Astrocyte of the cerebellum (primary cell): Measurements from ENCODE around the gene FUCA2.

Experiments
- DNase-seq: peaks from one replicate; pipeline ENCODE4 v3.0.0-alpha.2; 2011; ENCODE audit warnings: low read depth
- H3K4me3 ChIP-seq: 2 replicates; pipeline ENCODE4 v1.5.1; 2011; ENCODE audit warnings: mild to moderate bottlenecking, low read depth, low read length, moderate library complexity
- in situ Hi-C: cut with HindIII; loops from 2 replicates; pipeline ENCODE4 v1.10.0; 2017; ENCODE audit warnings: low sequenced_read_pairs
- TF ChIP-seq, protein P1 (sequence below): IDR thresholded peaks from 2 replicates; pipeline ENCODE4 v1.5.1; 2012; ENCODE audit warnings: low read length, low read depth, moderate library complexity, mild to moderate bottlenecking; ENCODE audit errors: missing control alignments

Gene FUCA2

DNA sequence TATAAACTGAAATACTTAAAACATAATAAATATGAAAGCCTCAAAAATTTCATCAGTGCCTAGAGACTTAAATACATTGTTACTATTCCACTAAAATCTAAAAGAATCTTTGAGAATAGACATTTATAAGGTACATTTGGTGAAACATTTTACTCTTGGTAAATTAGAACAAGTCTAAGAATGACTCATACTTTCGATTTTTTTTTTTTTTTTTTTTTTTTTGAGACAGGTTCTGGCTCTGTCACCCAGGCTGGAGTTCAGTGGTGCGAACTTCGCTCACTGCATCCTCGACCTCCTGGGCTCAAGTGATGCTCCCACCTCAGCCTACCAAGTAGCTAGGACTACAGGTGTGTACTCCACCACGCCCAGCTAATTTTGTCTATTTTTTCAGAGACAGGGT lies 6.4 kb downstream of the FUCA2 start:
- in situ Hi-C loops: no loop called here
- DNase-seq: no peak

DNA sequence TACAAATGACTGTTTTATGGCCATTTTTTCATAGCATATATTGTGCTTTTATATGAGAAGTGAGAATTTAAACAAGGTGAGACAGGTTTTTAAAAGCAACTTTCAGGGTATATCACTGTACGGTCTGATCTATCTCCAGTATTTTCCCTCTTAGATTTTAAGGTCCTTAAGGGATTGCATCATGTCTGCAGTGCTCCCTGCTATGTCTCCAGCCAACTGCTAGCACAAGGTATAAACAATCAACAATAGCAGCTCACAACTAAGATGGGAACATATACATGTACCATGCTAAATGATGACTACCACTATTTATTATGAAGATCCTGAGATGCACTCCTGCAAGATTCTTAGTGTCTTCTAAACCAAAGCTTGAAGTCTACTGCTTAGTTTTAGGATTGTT lies 7.2 kb downstream of the FUCA2 start:
- in situ Hi-C loops: no loop called here
- no peak for DNase-seq
- TF ChIP-seq, protein P1, sequence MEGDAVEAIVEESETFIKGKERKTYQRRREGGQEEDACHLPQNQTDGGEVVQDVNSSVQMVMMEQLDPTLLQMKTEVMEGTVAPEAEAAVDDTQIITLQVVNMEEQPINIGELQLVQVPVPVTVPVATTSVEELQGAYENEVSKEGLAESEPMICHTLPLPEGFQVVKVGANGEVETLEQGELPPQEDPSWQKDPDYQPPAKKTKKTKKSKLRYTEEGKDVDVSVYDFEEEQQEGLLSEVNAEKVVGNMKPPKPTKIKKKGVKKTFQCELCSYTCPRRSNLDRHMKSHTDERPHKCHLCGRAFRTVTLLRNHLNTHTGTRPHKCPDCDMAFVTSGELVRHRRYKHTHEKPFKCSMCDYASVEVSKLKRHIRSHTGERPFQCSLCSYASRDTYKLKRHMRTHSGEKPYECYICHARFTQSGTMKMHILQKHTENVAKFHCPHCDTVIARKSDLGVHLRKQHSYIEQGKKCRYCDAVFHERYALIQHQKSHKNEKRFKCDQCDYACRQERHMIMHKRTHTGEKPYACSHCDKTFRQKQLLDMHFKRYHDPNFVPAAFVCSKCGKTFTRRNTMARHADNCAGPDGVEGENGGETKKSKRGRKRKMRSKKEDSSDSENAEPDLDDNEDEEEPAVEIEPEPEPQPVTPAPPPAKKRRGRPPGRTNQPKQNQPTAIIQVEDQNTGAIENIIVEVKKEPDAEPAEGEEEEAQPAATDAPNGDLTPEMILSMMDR: no peak
- no peak overlapping the region for H3K4me3 ChIP-seq

More for the DNA sequence above, 6.4 kb downstream of the FUCA2 start:
- H3K4me3 ChIP-seq: no peak overlapping the region
- TF ChIP-seq, protein P1: no peak

DNA sequence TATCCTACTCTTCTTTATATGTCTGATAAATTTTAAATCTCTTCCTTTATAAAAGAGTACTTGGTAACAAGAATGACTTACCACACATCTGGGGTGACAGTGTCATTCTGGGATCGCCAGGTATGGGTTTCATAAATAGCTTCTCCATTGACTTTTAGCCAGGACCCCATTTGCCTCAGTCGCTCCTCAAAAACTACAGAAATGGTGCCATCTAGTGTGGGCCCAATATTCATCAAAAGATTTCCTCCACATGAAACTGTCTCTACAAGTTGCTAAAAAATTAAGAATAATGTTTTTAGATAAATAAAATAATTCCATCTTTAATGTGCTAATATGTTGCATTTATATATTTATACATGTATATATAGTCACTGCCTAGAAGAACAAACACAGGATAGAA lies 9.7 kb downstream of the FUCA2 start:
- DNase-seq: no peak
- in situ Hi-C loops: no loop called here
- TF ChIP-seq, protein P1: no peak
- no peak overlapping the region for H3K4me3 ChIP-seq

DNA sequence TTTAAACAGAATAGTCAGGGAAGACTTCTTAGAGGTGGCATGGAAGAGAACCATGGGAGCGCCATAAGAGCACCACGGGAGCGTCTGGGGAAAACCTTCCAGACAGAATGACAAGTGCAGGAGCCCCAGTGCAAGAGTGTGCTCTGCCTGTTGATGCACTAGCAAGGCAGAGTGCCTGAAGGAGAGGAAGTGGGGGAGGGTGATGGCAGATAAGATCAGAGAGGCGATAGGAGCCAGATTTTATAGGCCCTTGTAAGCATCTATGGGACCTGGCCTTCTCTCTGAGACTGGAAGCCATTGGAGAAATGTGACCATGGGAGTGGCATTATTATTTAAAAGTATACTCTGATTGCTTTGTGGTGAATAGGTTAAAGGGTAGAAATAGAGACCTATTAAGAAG lies 13.1 kb downstream of the FUCA2 start:
- no peak overlapping the region for H3K4me3 ChIP-seq
- in situ Hi-C loops: no loop called here
- no peak for DNase-seq
- TF ChIP-seq, protein P1: no peak

DNA sequence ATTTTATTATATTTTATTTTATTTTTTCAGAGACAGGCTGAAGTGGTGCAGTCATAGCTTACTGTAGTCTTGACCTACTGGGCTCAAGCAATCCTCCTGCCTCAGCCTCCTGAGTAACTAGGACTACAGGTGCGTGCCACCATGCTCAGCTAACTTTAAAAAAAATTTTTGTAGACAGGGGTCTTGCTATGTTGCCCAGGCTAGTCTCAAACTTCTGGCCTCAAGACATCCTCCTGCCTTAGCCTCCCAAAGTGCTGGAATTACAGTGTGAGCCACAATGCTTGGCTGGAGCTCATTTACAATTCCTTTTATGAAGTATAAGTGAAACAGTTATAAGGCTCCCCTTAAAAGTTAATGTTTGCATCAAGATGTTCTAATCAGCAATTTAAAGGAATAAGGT lies 14.5 kb downstream of the FUCA2 start:
- in situ Hi-C loops: no loop called here
- TF ChIP-seq, protein P1: no peak
- H3K4me3 ChIP-seq: no peak overlapping the region
- DNase-seq: no peak

DNA sequence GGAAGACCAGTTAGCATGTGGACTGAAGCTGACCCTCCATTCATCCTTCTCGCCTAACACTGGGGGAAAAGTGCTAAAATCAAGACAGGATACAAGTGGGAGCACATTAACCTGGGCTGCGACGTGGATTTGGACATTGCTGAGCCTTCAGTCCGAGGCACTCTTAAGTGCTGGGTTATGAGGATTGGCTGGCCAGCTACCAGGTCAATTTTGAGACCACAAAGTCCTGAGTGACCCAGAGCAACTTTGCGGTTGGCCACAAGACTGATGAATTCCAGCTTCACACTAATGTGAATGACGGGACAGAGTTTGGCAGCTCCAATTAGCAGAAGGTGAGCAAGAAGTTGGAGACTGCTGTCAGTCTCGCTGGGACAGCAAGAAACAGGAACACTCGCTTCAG lies 20.7 kb downstream of the FUCA2 start:
- no peak for DNase-seq
- TF ChIP-seq, protein P1: no peak
- in situ Hi-C loops: no loop called here
- no peak overlapping the region for H3K4me3 ChIP-seq

DNA sequence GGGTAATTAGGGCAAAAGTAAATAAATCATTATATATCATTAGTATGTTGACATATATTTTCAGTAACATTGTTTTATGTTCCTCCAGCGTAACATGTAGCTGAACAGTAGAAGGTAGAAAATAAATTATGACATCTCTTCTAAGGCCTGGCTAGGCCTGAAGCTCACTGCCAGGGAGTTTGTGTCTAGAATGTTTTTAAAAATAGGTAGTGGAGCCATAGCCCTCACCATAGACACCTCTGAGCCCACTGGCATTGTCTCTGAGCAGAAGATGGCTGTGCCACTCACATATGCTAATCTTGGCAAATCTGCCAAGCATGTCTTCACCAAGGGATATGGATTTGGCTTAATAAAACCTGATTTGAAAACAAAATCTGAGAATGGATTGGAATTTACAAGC lies 21.3 kb downstream of the FUCA2 start:
- in situ Hi-C loops: no loop called here
- TF ChIP-seq, protein P1: no peak
- H3K4me3 ChIP-seq: no peak overlapping the region
- no peak for DNase-seq
